ENCODE data around the gene RBM4. TPM values are rescaled to one million over a fixed set of nuclear protein-coding genes. Genes with fewer than 3 reads are reported as not detected.
A peak's percentile ranks its signal among the peaks of the same experiment; 100 is the strongest.

RBM4 gene
- total and polyA plus RNA-seq, 9 of the 15 experiments (the other 6 are each of a cell fraction or from before 2014, with no cell fraction given) = 81.6 to 233 (median 122) TPM

DNA sequence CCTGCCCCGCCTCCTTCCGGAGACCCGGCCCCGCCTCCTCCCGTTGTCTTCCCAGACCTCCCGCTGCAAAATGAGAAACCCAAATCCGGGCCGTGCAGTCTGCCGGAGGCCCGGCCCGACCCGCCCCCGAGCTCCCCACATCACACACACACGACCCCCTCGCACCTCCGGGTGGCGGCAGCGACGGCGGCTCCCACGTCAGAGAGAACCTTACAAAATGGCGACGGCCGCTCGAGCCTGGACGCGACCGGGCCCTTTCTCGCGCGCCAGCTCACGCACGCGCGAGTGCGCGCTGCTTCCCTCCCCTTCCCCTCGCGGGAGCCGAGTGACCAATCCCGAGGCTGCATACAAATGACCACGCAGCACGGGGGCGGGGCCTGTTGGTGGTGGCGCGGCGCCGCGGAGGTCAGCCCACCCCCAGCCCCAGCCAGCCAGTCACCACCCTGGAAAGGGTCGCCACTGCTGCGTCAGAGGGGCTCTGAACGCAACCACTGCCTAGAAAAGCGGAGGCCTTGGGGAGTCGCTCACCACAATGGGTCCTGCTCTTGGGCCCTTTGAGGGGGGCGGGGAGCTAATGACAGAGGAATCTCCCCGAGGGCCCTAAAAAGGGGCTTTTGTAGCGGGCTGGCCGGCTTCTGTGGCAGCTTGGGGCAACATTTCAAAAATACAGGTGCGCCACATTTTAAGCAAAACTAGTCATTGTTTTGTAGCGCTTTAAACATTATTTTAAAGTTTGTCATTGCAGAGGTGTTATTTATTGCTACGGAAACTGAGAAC is 39.3 kb downstream of the RBM4 start, which contains the start of gene RBM4B (continued):
- TF ChIP-seq OTX1 (CRISPR knock-in tag; IDR thresholded peaks at IDR 0.05) (peak; percentile 43; the same call in 1 of the 2 replicates), XRCC5 (IDR thresholded peaks at IDR 0.05; ENCODE audit: low read depth, low read length) (peak; percentile 18; the same call in 1 of the 2 replicates), MTA1 (IDR thresholded peaks at IDR 0.05; ENCODE audit: borderline replicate concordance) (peak; percentile 64), GTF2E2 (tag; IDR thresholded peaks at IDR 0.05) (peak; percentile 60; the same call in 1 of the 2 replicates), EP400 (IDR thresholded peaks at IDR 0.05) (peak; percentile 96), GTF2A2 (tag; IDR thresholded peaks at IDR 0.05) (no peak), ARID1B (IDR thresholded peaks at IDR 0.05) (peak; percentile 20; the same call in 1 of the 2 replicates), ZNF583 (CRISPR knock-in tag; IDR thresholded peaks at IDR 0.05) (no peak), ZC3H8 (IDR thresholded peaks at IDR 0.05) (no peak), HDGF (IDR thresholded peaks at IDR 0.05) (0 out of 2 replicates have a peak, but pooled peaks have one; percentile 5)
- TF ChIP-seq, protein P1, sequence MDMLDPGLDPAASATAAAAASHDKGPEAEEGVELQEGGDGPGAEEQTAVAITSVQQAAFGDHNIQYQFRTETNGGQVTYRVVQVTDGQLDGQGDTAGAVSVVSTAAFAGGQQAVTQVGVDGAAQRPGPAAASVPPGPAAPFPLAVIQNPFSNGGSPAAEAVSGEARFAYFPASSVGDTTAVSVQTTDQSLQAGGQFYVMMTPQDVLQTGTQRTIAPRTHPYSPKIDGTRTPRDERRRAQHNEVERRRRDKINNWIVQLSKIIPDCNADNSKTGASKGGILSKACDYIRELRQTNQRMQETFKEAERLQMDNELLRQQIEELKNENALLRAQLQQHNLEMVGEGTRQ (CRISPR knock-in tag; IDR thresholded peaks at IDR 0.05) = no peak
- TF ChIP-seq, protein P2, sequence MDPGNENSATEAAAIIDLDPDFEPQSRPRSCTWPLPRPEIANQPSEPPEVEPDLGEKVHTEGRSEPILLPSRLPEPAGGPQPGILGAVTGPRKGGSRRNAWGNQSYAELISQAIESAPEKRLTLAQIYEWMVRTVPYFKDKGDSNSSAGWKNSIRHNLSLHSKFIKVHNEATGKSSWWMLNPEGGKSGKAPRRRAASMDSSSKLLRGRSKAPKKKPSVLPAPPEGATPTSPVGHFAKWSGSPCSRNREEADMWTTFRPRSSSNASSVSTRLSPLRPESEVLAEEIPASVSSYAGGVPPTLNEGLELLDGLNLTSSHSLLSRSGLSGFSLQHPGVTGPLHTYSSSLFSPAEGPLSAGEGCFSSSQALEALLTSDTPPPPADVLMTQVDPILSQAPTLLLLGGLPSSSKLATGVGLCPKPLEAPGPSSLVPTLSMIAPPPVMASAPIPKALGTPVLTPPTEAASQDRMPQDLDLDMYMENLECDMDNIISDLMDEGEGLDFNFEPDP (CRISPR knock-in tag; IDR thresholded peaks at IDR 0.05) = no peak
- TF ChIP-seq, protein P3, sequence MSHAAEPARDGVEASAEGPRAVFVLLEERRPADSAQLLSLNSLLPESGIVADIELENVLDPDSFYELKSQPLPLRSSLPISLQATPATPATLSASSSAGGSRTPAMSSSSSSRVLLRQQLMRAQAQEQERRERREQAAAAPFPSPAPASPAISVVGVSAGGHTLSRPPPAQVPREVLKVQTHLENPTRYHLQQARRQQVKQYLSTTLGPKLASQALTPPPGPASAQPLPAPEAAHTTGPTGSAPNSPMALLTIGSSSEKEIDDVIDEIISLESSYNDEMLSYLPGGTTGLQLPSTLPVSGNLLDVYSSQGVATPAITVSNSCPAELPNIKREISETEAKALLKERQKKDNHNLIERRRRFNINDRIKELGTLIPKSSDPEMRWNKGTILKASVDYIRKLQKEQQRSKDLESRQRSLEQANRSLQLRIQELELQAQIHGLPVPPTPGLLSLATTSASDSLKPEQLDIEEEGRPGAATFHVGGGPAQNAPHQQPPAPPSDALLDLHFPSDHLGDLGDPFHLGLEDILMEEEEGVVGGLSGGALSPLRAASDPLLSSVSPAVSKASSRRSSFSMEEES (CRISPR knock-in tag; IDR thresholded peaks at IDR 0.05) = no peak
